GM06990 (cell line): ENCODE results near the gene EEF2KMT.

Experiments
- DNase-seq: peaks from one replicate; pipeline ENCODE4 v3.0.0-alpha.2; 2011; ENCODE audit not compliant: insufficient read length; ENCODE audit errors: extremely low read depth
- H3K27me3 ChIP-seq: replicated peaks from 2 replicates; pipeline ENCODE4 v1.6.0; 2011; ENCODE audit warnings: low read length; ENCODE audit not compliant: control insufficient read depth, insufficient read depth
- H3K36me3 ChIP-seq: 2 replicates; pipeline ENCODE4 v1.5.1; 2011; ENCODE audit warnings: low read length; ENCODE audit not compliant: control insufficient read depth, insufficient read depth
- H3K4me3 ChIP-seq: replicated peaks from 2 replicates; pipeline ENCODE4 v1.5.1; 2011; ENCODE audit warnings: low read depth, mild to moderate bottlenecking, control low read depth, low read length
- TF ChIP-seq, protein P1 (sequence below): IDR thresholded peaks from 2 replicates; pipeline ENCODE4 v1.5.1; 2011; ENCODE audit warnings: low read length, control low read depth, mild to moderate bottlenecking, inconsistent platforms; ENCODE audit not compliant: insufficient read depth, poor library complexity, severe bottlenecking

EEF2KMT gene

DNA sequence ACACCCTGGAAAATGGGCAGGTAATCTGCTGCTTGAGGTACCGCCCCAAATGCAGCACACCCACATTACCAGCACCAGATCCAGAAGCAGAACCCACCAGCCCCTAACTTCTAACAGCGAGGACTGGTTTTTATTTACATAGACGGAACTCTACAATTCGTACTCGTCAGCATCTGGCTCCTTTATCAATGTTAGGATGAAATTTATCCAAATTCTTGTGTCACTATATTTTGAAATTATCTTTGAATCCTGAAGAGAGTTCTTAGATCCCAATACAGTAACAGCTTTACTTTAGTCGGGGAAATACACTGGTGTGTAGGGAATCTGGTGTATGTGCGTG lies 26.3 kb downstream of the EEF2KMT start:
- no peaks in the 10 kb centered on the region for H3K27me3 ChIP-seq
- DNase-seq, result no peak
- peak overlapping the region; percentile 82 for H3K4me3 ChIP-seq
- TF ChIP-seq, protein P1, sequence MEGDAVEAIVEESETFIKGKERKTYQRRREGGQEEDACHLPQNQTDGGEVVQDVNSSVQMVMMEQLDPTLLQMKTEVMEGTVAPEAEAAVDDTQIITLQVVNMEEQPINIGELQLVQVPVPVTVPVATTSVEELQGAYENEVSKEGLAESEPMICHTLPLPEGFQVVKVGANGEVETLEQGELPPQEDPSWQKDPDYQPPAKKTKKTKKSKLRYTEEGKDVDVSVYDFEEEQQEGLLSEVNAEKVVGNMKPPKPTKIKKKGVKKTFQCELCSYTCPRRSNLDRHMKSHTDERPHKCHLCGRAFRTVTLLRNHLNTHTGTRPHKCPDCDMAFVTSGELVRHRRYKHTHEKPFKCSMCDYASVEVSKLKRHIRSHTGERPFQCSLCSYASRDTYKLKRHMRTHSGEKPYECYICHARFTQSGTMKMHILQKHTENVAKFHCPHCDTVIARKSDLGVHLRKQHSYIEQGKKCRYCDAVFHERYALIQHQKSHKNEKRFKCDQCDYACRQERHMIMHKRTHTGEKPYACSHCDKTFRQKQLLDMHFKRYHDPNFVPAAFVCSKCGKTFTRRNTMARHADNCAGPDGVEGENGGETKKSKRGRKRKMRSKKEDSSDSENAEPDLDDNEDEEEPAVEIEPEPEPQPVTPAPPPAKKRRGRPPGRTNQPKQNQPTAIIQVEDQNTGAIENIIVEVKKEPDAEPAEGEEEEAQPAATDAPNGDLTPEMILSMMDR, result no peak
- peaks cover 11% of the 10 kb centered on the region for H3K36me3 ChIP-seq

GRCh38 chr16:5070431-5071186 lies 27.0 kb downstream of the EEF2KMT start:
- H3K27me3 ChIP-seq, result no peaks in the 10 kb centered on the region
- peaks cover 4% of the 10 kb centered on the region for H3K36me3 ChIP-seq
- DNase-seq, result no peak
- TF ChIP-seq, protein P1, result no peak
- no peak overlapping the region for H3K4me3 ChIP-seq

DNA sequence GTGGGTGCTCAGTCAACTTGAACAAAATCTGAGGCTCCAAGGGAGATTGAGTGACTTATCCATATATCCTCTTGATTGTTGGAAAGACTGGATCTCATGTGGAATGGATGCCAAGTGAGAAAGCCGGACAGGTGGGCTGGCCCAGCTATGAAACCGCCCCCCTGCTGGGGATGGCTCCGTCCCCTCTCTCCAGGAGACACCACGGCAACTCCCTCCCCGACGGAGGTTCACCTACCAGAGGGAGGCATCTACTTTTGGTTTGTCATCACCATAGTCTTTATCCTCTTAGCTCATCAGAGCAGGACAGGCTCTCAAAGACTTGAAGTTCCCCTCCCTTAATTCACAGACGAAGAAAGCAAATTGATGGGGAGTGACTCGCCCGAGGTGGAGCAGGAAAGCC lies 27.7 kb downstream of the EEF2KMT start:
- no peak for DNase-seq
- no peaks in the 10 kb centered on the region for H3K27me3 ChIP-seq
- no peaks in the 10 kb centered on the region for H3K36me3 ChIP-seq
- H3K4me3 ChIP-seq, result no peak overlapping the region
- TF ChIP-seq, protein P1, result no peak

GRCh38 chr16:5069048-5069447 lies 28.5 kb downstream of the EEF2KMT start:
- Histone ChIP-seq H3K27me3 (no peaks in the 10 kb centered on the region), H3K36me3 (no peaks in the 10 kb centered on the region), H3K4me3 (no peak overlapping the region)
- no peak for DNase-seq
- TF ChIP-seq, protein P1, result no peak

DNA sequence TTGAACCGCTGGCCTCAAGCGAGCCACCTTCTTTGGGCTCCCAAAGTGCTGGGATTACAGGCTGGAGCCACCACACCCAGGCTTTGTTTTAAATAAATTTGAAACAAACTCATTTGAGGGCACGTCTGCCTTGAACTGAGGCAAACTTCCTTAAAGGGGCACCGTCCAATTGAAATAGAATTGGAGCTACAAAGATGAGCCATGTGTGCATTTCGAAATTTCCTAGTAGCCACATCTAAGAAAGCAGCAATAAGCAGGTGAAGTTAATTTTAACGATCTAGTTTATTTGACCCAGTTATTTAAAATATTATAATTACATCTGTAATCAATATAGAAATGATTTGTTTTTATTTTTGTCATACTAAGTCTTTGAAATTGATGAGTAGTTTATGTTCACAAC lies 31.1 kb downstream of the EEF2KMT start:
- DNase-seq, result no peak
- Histone ChIP-seq H3K36me3 (no peaks in the 10 kb centered on the region), H3K27me3 (no peaks in the 10 kb centered on the region), H3K4me3 (no peak overlapping the region)
- TF ChIP-seq, protein P1, result no peak

DNA sequence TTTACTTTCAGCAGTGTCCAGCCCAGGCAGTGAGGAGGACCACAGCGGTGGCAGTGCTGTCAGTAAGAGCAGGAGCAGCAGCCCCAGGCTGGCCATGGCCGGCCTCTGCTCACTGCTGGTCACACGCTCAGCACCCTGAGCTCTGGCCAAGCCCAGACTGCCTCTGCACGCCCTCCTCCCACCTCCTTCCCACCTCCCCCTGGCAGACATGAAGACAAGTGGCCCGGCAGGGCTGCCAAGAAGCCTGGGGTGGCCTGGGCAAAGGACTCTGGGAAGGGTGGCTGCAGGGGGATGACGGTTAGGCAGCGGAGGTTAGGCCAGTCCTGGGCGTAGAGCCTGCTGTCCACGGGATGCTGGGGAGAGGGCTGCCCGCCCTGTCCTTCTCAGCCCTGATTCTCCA lies 31.8 kb downstream of the EEF2KMT start, which contains the start of gene C16orf89:
C16orf89 (minus strand) TSS at position 144 of the 400 bp plus-strand sequence; CDS start at position 96, 48 bp downstream.
- DNase-seq, result no peak
- Histone ChIP-seq H3K36me3 (no peaks in the 10 kb centered on the region), H3K4me3 (no peak within 1 kb of the TSS), H3K27me3 (no peaks in the 10 kb centered on the region)
- TF ChIP-seq, protein P1, result no peak
